CD4-positive, alpha-beta T cell (primary cell): ENCODE measurements around the gene SAMM50. TPM values are rescaled to one million over a fixed set of nuclear protein-coding genes. Genes with fewer than 3 reads are reported as not detected.

Source experiments
- ATAC-seq: fragments of 200-7000 bp; cut with Tn5 transposase; one replicate; pipeline ENCODE4 v1.10.0; 2022; ENCODE audit warnings: mild to moderate bottlenecking; ENCODE audit not compliant: poor library complexity
- CTCF ChIA-PET: fragments of 350-600 bp; sonication (Branson Sonifier 250); formaldehyde crosslinking; loops from one replicate; lab custom pipeline; 2021; ENCODE audit warnings: antibody characterized with exemption, inconsistent platforms; lab: Charles Lee
- POLR2A ChIA-PET: fragments of 350-600 bp; sonication (Branson Sonifier 250); formaldehyde crosslinking; loops from one replicate; lab custom pipeline; 2021; ENCODE audit warnings: antibody characterized with exemption, inconsistent platforms; lab: Charles Lee
- DNase-seq, 14 experiments: peaks; one replicate each; pipeline ENCODE4 v3.0.0-alpha.2; 2013 to 2020; ENCODE audit warnings: mixed read lengths in 2 of 14
- H3K27ac ChIP-seq, 2 donors: one replicate each; pipeline versions ENCODE4 v1.5.1 to v1.7.0; 2013; ENCODE audit warnings: low read length in 2 of 2, low read depth in 1 of 2, mild to moderate bottlenecking in 1 of 2
- H3K27me3 ChIP-seq, 2 experiments: 1 replicate in 1 of 2; 2 replicates in 1 of 2; pipeline versions ENCODE4 v1.6.1 to v1.7.0; 2013; ENCODE audit warnings: low read length in 2 of 2, control low read depth in 1 of 2, mild to moderate bottlenecking in 1 of 2, moderate library complexity in 1 of 2; ENCODE audit not compliant: insufficient read depth in 2 of 2, control insufficient read depth in 1 of 2
- H3K36me3 ChIP-seq: one replicate; pipeline ENCODE4 v1.6.1; 2013; ENCODE audit warnings: low read length, control low read depth; ENCODE audit not compliant: insufficient read depth
- H3K4me1 ChIP-seq: one replicate; pipeline ENCODE4 v1.6.1; 2013; ENCODE audit warnings: low read length, control low read depth; ENCODE audit not compliant: insufficient read depth
- H3K4me3 ChIP-seq: one replicate; pipeline ENCODE4 v1.5.1; 2013; ENCODE audit warnings: mild to moderate bottlenecking, low read length, moderate library complexity
- H3K9me3 ChIP-seq, 2 experiments: 1 replicate in 1 of 2; 2 replicates in 1 of 2; pipeline versions ENCODE4 v1.6.1 to v1.7.0; 2013; ENCODE audit warnings: low read length in 2 of 2, mild to moderate bottlenecking in 2 of 2, control low read depth in 1 of 2, moderate library complexity in 1 of 2; ENCODE audit not compliant: control insufficient read depth in 1 of 2, insufficient read depth in 1 of 2
- H3K27ac Mint-ChIP-seq: one replicate; pipeline ENCODE4 v1.8.0; 2020; ENCODE audit warnings: mixed read lengths
- H3K27me3 Mint-ChIP-seq: one replicate; pipeline ENCODE4 v1.8.0; 2021; ENCODE audit warnings: mixed read lengths
- H3K36me3 Mint-ChIP-seq: one replicate; pipeline ENCODE4 v1.8.0; 2021; ENCODE audit warnings: low read depth, mixed read lengths
- H3K4me1 Mint-ChIP-seq: one replicate; pipeline ENCODE4 v1.8.0; 2021; ENCODE audit warnings: low read depth, mixed read lengths
- H3K4me3 Mint-ChIP-seq: one replicate; pipeline ENCODE4 v1.8.0; 2020; ENCODE audit warnings: mild to moderate bottlenecking, mixed read lengths
- H3K9me3 Mint-ChIP-seq: one replicate; pipeline ENCODE4 v1.8.0; 2020; ENCODE audit warnings: mixed read lengths
- intact Hi-C, 2 experiments: fragments of 100-400 bp; cut with DNase I in 1 of 2; cut with micrococcal nuclease in 1 of 2; formaldehyde crosslinking; loops; one replicate each; pipeline versions ENCODE4 v1.15.1 to v1.9.0; 2023 to 2025; cut with DNase I, micrococcal nuclease
- total RNA-seq, 174 experiments: library from RNA in 2 of 174; stranded (reverse) in 2 of 174; gene quantifications; one replicate each; pipeline ENCODE4 v1.2.3 and lab custom pipeline; 2021 to 2026
- TF ChIP-seq, protein P1 (sequence below): fragments of 200-600 bp; IDR thresholded peaks from one replicate; pipeline ENCODE4 v1.8.0; 2022; ENCODE audit warnings: antibody characterized with exemption, mild to moderate bottlenecking

SAMM50 gene
- total RNA-seq, 2 experiments from 2014 or later: 15.2 to 18.0 TPM

DNA sequence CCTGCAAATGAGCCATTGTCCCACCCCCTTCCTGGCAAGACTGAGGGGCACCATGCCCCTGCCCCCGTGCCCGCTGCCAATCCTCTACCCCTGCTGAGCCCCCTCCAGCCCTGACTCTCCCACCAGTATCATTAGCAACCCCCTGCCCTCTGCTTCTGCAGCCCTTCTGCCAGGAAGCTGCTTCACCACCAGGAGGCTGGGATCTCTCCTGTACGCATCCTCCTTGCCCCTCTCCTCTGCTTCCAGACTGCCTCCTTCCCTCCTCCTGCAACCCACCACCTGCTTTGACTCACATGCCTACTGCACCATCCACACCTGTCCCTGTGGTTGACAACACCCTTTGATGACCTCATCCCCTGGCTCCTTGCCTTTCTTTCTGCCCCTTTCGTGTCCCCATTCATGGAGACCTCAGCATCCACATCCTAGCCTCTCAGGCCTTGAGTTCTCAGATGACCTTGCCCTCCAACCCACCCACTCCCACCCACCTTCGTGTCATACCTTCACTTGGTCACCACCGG lies 45.0 kb upstream of the SAMM50 start:
- Histone ChIP-seq H3K27me3 (peaks cover 6 to 7% of the 10 kb centered on the region in 2 experiments), H3K36me3 (no peaks in the 10 kb centered on the region), H3K27ac (no peak overlapping the region), H3K4me1 (no peaks in the 10 kb centered on the region), H3K4me3 (no peak overlapping the region), H3K9me3 (no peaks in the 10 kb centered on the region)
- TF ChIP-seq, protein P1, sequence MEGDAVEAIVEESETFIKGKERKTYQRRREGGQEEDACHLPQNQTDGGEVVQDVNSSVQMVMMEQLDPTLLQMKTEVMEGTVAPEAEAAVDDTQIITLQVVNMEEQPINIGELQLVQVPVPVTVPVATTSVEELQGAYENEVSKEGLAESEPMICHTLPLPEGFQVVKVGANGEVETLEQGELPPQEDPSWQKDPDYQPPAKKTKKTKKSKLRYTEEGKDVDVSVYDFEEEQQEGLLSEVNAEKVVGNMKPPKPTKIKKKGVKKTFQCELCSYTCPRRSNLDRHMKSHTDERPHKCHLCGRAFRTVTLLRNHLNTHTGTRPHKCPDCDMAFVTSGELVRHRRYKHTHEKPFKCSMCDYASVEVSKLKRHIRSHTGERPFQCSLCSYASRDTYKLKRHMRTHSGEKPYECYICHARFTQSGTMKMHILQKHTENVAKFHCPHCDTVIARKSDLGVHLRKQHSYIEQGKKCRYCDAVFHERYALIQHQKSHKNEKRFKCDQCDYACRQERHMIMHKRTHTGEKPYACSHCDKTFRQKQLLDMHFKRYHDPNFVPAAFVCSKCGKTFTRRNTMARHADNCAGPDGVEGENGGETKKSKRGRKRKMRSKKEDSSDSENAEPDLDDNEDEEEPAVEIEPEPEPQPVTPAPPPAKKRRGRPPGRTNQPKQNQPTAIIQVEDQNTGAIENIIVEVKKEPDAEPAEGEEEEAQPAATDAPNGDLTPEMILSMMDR: no peak
- DNase-seq (no peak), ATAC-seq (no peak)
- no peak overlapping the region for H3K27ac Mint-ChIP-seq
- H3K9me3 Mint-ChIP-seq: no peaks in the 10 kb centered on the region
- no peaks in the 10 kb centered on the region for H3K4me1 Mint-ChIP-seq
- intact Hi-C loops: no loop called here
- POLR2A ChIA-PET: no interaction called here
- peaks cover 40% of the 10 kb centered on the region for H3K27me3 Mint-ChIP-seq
- H3K4me3 Mint-ChIP-seq: no peak overlapping the region
- CTCF ChIA-PET: no interaction called here
- no peaks in the 10 kb centered on the region for H3K36me3 Mint-ChIP-seq

DNA sequence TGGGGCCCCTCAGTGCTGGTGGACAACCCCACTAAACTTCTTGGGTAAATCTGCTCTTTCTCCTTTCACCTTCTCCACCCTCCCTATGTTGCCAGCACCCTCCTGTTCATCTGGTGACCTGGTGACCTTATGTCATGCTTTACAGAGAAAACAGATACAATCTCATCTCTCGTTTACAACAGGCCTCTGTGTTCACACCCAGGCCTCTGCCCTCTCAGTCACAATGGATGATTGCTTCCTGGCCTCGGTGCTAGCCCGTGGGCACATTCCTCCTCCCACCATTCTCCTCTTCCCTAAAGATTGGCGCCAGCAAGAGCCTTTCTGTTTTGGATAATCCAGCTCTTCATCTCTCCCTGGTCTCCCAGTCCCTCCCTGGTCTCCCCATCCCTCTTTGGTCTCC lies 43.9 kb upstream of the SAMM50 start:
- no peak overlapping the region for H3K4me3 Mint-ChIP-seq
- ChIA-PET POLR2A (no interaction called here), CTCF (no interaction called here)
- H3K36me3 ChIP-seq: no peaks in the 10 kb centered on the region
- H3K27ac Mint-ChIP-seq: no peak overlapping the region
- no peaks in the 10 kb centered on the region for H3K4me1 Mint-ChIP-seq
- H3K9me3 Mint-ChIP-seq: no peaks in the 10 kb centered on the region
- H3K9me3 ChIP-seq: peaks cover 0 to 5% of the 10 kb centered on the region in 2 experiments
- peaks cover 35% of the 10 kb centered on the region for H3K27me3 Mint-ChIP-seq
- TF ChIP-seq, protein P1: no peak
- H3K27ac ChIP-seq: no peak overlapping the region
- intact Hi-C loops: no loop called here
- H3K27me3 ChIP-seq: peaks cover 2 to 6% of the 10 kb centered on the region in 2 experiments
- no peaks in the 10 kb centered on the region for H3K36me3 Mint-ChIP-seq
- no peaks in the 10 kb centered on the region for H3K4me1 ChIP-seq
- H3K4me3 ChIP-seq: no peak overlapping the region
- DNase-seq: no peak
- ATAC-seq: no peak

- Histone ChIP-seq H3K4me3 (no peak overlapping the region), H3K4me1 (no peaks in the 10 kb centered on the region), H3K9me3 (peaks cover 0 to 5% of the 10 kb centered on the region in 2 experiments), H3K27ac (no peak overlapping the region), H3K27me3 (peaks cover 11% of the 10 kb centered on the region in 2 experiments), H3K36me3 (no peaks in the 10 kb centered on the region)
- Mint-ChIP-seq H3K9me3 (no peaks in the 10 kb centered on the region), H3K4me1 (no peaks in the 10 kb centered on the region), H3K36me3 (no peaks in the 10 kb centered on the region), H3K4me3 (no peak overlapping the region), H3K27me3 (peaks cover 56% of the 10 kb centered on the region), H3K27ac (no peak overlapping the region)
- POLR2A ChIA-PET: no interaction called here
- intact Hi-C loops: no loop called here
- TF ChIP-seq, protein P1: no peak
- no peak for ATAC-seq
- CTCF ChIA-PET: no interaction called here
- DNase-seq: no peak
These were observed 37.7 kb upstream of the SAMM50 start for GRCh38 chr22:43917521-43917920.
